Activated naive CD8-positive, alpha-beta T cell treated with anti-CD3 and anti-CD28 coated beads for 36 hours (primary cell): Measurements from ENCODE around the gene PDCL2. TPM values are rescaled to one million over a fixed set of nuclear protein-coding genes. Genes with fewer than 3 reads are reported as not detected.
"Not testable (repeated sequence)": the region's sequence is repeated elsewhere in the genome, so short reads cannot be mapped to it uniquely, and the experiment has no call there.

ENCODE experiments used
- DNase-seq: peaks from one replicate; pipeline ENCODE4 v3.0.0; 2021
- H3K27ac Mint-ChIP-seq: one replicate; pipeline ENCODE4 v1.8.0; 2022; ENCODE audit warnings: mild to moderate bottlenecking, moderate library complexity, mixed read lengths
- H3K27me3 Mint-ChIP-seq: one replicate; pipeline ENCODE4 v1.8.0; 2022; ENCODE audit warnings: mild to moderate bottlenecking, mixed read lengths
- H3K36me3 Mint-ChIP-seq: one replicate; pipeline ENCODE4 v1.8.0; 2021; ENCODE audit warnings: mild to moderate bottlenecking, mixed read lengths
- H3K4me1 Mint-ChIP-seq: one replicate; pipeline ENCODE4 v1.8.0; 2021; ENCODE audit warnings: mixed read lengths
- H3K4me3 Mint-ChIP-seq: one replicate; pipeline ENCODE4 v1.8.0; 2022; ENCODE audit warnings: mild to moderate bottlenecking, moderate library complexity, mixed read lengths
- H3K9me3 Mint-ChIP-seq: one replicate; pipeline ENCODE4 v1.8.0; 2022; ENCODE audit warnings: mixed read lengths
- total RNA-seq, 2 experiments: library from RNA; stranded (reverse); gene quantifications; one replicate each; pipeline ENCODE4 v1.2.3, GENCODE V29; 2021

The PDCL2 gene
- not detected for total RNA-seq

GRCh38 chr4:55592014-55592413, at the start of gene PDCL2:
TSS of gene PDCL2 (minus strand) at chr4:55592245. CDS start at chr4:55592109, 136 bp downstream.
- no peak for DNase-seq
- no peaks in the 10 kb centered on the region for H3K36me3 Mint-ChIP-seq
- H3K27ac Mint-ChIP-seq, result no peak within 1 kb of the TSS
- peaks cover 9% of the 10 kb centered on the region for H3K27me3 Mint-ChIP-seq
- no peak within 1 kb of the TSS for H3K4me3 Mint-ChIP-seq
- H3K4me1 Mint-ChIP-seq, result no peaks in the 10 kb centered on the region
- H3K9me3 Mint-ChIP-seq, result peaks cover 4% of the 10 kb centered on the region

GRCh38 chr4:55637272-55637820, 45.3 kb upstream of the PDCL2 start:
- Mint-ChIP-seq H3K4me3 (no peak overlapping the region), H3K27ac (no peak overlapping the region), H3K4me1 (peaks cover 16% of the 10 kb centered on the region), H3K9me3 (no peaks in the 10 kb centered on the region), H3K27me3 (peaks cover 64% of the 10 kb centered on the region), H3K36me3 (no peaks in the 10 kb centered on the region)
- no peak for DNase-seq

GRCh38 chr4:55636656-55636999, 44.6 kb upstream of the PDCL2 start:
- peak overlapping the region; percentile 62 for H3K4me3 Mint-ChIP-seq
- H3K27ac Mint-ChIP-seq, result no peak overlapping the region
- H3K4me1 Mint-ChIP-seq, result peaks cover 16% of the 10 kb centered on the region
- H3K9me3 Mint-ChIP-seq, result no peaks in the 10 kb centered on the region
- H3K27me3 Mint-ChIP-seq, result peaks cover 68% of the 10 kb centered on the region
- DNase-seq, result no peak
- H3K36me3 Mint-ChIP-seq, result no peaks in the 10 kb centered on the region

- H3K27ac Mint-ChIP-seq, result no peak within 1 kb of the TSS
- H3K4me3 Mint-ChIP-seq, result peak within 1 kb of the TSS; percentile 71
- DNase-seq, result peak; percentile 68
- no peaks in the 10 kb centered on the region for H3K36me3 Mint-ChIP-seq
- H3K9me3 Mint-ChIP-seq, result no peaks in the 10 kb centered on the region
- peaks cover 74% of the 10 kb centered on the region for H3K27me3 Mint-ChIP-seq
- peaks cover 16% of the 10 kb centered on the region for H3K4me1 Mint-ChIP-seq
These were observed 44.0 kb upstream of the PDCL2 start, which contains the start of gene NMU for GRCh38 chr4:55635741-55636655. TSS of gene NMU (minus strand) at chr4:55636298. CDS start at chr4:55636192, 106 bp downstream.

GRCh38 chr4:55635282-55635681, 43.2 kb upstream of the PDCL2 start:
- Mint-ChIP-seq H3K36me3 (no peaks in the 10 kb centered on the region), H3K4me1 (peaks cover 16% of the 10 kb centered on the region), H3K9me3 (no peaks in the 10 kb centered on the region), H3K27me3 (peaks cover 76% of the 10 kb centered on the region), H3K27ac (no peak overlapping the region), H3K4me3 (peak overlapping the region; percentile 71)
- no peak for DNase-seq

GRCh38 chr4:55634417-55635128, 42.5 kb upstream of the PDCL2 start:
- H3K27ac Mint-ChIP-seq, result no peak overlapping the region
- H3K4me3 Mint-ChIP-seq, result no peak overlapping the region
- H3K9me3 Mint-ChIP-seq, result no peaks in the 10 kb centered on the region
- no peak for DNase-seq
- H3K27me3 Mint-ChIP-seq, result peaks cover 77% of the 10 kb centered on the region
- no peaks in the 10 kb centered on the region for H3K36me3 Mint-ChIP-seq
- peaks cover 16% of the 10 kb centered on the region for H3K4me1 Mint-ChIP-seq

- no peaks in the 10 kb centered on the region for H3K9me3 Mint-ChIP-seq
- peaks cover 80% of the 10 kb centered on the region for H3K27me3 Mint-ChIP-seq
- DNase-seq, result no peak
- no peaks in the 10 kb centered on the region for H3K36me3 Mint-ChIP-seq
- peaks cover 16% of the 10 kb centered on the region for H3K4me1 Mint-ChIP-seq
- H3K27ac Mint-ChIP-seq, result no peak overlapping the region
- no peak overlapping the region for H3K4me3 Mint-ChIP-seq
These were observed 41.9 kb upstream of the PDCL2 start for GRCh38 chr4:55633903-55634302.

GRCh38 chr4:55625835-55626234, 33.8 kb upstream of the PDCL2 start:
- Mint-ChIP-seq H3K27ac (no peak overlapping the region), H3K4me1 (no peaks in the 10 kb centered on the region), H3K4me3 (no peak overlapping the region), H3K9me3 (no peaks in the 10 kb centered on the region), H3K27me3 (peaks cover 15% of the 10 kb centered on the region), H3K36me3 (no peaks in the 10 kb centered on the region)
- no peak for DNase-seq

- not testable (repeated sequence) for DNase-seq, H3K27ac Mint-ChIP-seq, H3K27me3 Mint-ChIP-seq, H3K4me1 Mint-ChIP-seq, H3K36me3 Mint-ChIP-seq, H3K4me3 Mint-ChIP-seq, H3K9me3 Mint-ChIP-seq
These were observed 32.0 kb upstream of the PDCL2 start for GRCh38 chr4:55624063-55624462.

GRCh38 chr4:55618546-55619143, 26.6 kb upstream of the PDCL2 start:
- Mint-ChIP-seq H3K4me1 (peaks cover 6% of the 10 kb centered on the region), H3K9me3 (no peaks in the 10 kb centered on the region), H3K27me3 (peaks cover 26% of the 10 kb centered on the region), H3K4me3 (no peak overlapping the region), H3K27ac (no peak overlapping the region), H3K36me3 (no peaks in the 10 kb centered on the region)
- no peak for DNase-seq

GRCh38 chr4:55617587-55618197, 25.6 kb upstream of the PDCL2 start:
- Mint-ChIP-seq H3K27ac (peak overlapping the region; percentile 21), H3K36me3 (no peaks in the 10 kb centered on the region), H3K4me3 (no peak overlapping the region), H3K27me3 (peaks cover 26% of the 10 kb centered on the region), H3K9me3 (no peaks in the 10 kb centered on the region), H3K4me1 (peaks cover 6% of the 10 kb centered on the region)
- no peak for DNase-seq

- Mint-ChIP-seq H3K27ac (no peak overlapping the region), H3K9me3 (no peaks in the 10 kb centered on the region), H3K4me1 (peaks cover 6% of the 10 kb centered on the region), H3K4me3 (no peak overlapping the region), H3K27me3 (peaks cover 26% of the 10 kb centered on the region), H3K36me3 (no peaks in the 10 kb centered on the region)
- no peak for DNase-seq
These were observed 23.0 kb upstream of the PDCL2 start for GRCh38 chr4:55615008-55615407.

GRCh38 chr4:55613621-55614020, 21.6 kb upstream of the PDCL2 start:
- Mint-ChIP-seq H3K4me3 (no peak overlapping the region), H3K27me3 (peaks cover 22% of the 10 kb centered on the region), H3K36me3 (no peaks in the 10 kb centered on the region), H3K9me3 (no peaks in the 10 kb centered on the region), H3K27ac (no peak overlapping the region), H3K4me1 (peaks cover 6% of the 10 kb centered on the region)
- DNase-seq, result no peak

GRCh38 chr4:55612341-55612740, 20.3 kb upstream of the PDCL2 start:
- H3K9me3 Mint-ChIP-seq, result no peaks in the 10 kb centered on the region
- no peak overlapping the region for H3K27ac Mint-ChIP-seq
- H3K27me3 Mint-ChIP-seq, result peaks cover 15% of the 10 kb centered on the region
- H3K4me1 Mint-ChIP-seq, result no peaks in the 10 kb centered on the region
- DNase-seq, result no peak
- no peaks in the 10 kb centered on the region for H3K36me3 Mint-ChIP-seq
- no peak overlapping the region for H3K4me3 Mint-ChIP-seq
